Chondrocyte (in vitro differentiated cells): ENCODE measurements around the gene PLCB4. TPM values are rescaled to one million over a fixed set of nuclear protein-coding genes. Genes with fewer than 3 reads are reported as not detected.
A peak's percentile ranks its signal among the peaks of the same experiment; 100 is the strongest.

ENCODE experiments used
- DNase-seq: peaks from one replicate; pipeline ENCODE4 v3.0.0; 2021; ENCODE audit warnings: mixed read lengths, low spot score
- H3K27ac Mint-ChIP-seq: one replicate; pipeline ENCODE4 v1.8.0; 2021; ENCODE audit warnings: mild to moderate bottlenecking, moderate library complexity, mixed read lengths; ENCODE audit not compliant: unreplicated experiment
- H3K27me3 Mint-ChIP-seq: 2 replicates; pipeline ENCODE4 v1.8.0; 2021; ENCODE audit warnings: low read depth, mixed read lengths
- H3K36me3 Mint-ChIP-seq: 2 replicates; pipeline ENCODE4 v1.8.0; 2021; ENCODE audit warnings: low read depth, mixed read lengths
- H3K4me1 Mint-ChIP-seq: 2 replicates; pipeline ENCODE4 v1.8.0; 2021; ENCODE audit warnings: low read depth, mild to moderate bottlenecking, mixed read lengths
- H3K4me3 Mint-ChIP-seq: one replicate; pipeline ENCODE4 v1.8.0; 2021; ENCODE audit warnings: mild to moderate bottlenecking, moderate library complexity, mixed read lengths; ENCODE audit not compliant: unreplicated experiment
- H3K9me3 Mint-ChIP-seq: 2 replicates; pipeline ENCODE4 v1.8.0; 2021; ENCODE audit warnings: low read depth, mixed read lengths
- total RNA-seq: library from RNA; stranded (reverse); gene quantifications from 3 replicates; pipeline ENCODE4 v1.2.1, GENCODE V29; 2021
- TF ChIP-seq, protein P1 (sequence below): fragments of 200-600 bp; sonication (generic); IDR thresholded peaks from 2 replicates; pipeline ENCODE4 v1.5.0; 2021; ENCODE audit warnings: antibody characterized with exemption, mild to moderate bottlenecking, moderate library complexity

PLCB4 gene
- total RNA-seq, 1 donor from 2014 or later: 13.3 TPM

DNA sequence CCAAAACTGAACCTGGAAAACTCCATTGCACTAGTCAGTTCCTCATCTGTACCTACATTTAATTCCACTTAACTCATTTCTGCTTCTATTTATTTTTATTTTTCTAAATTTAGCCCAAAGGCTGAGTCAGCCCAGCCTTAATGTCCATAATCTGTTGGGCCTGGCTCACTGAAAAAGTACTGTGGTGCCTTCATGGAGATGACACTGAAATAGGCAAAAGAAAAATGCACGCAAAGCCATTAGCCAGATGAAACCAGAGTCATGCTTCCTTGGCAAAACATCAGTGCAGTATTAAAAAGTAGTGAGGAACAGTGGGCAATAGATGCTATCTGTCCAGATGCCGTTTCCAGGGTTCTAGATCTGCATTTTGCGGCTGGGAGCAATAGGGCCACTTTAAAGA lies 14.7 kb upstream of the PLCB4 start:
- H3K4me1 Mint-ChIP-seq: peaks cover 42% of the 10 kb centered on the region
- no peaks in the 10 kb centered on the region for H3K36me3 Mint-ChIP-seq
- no peak for DNase-seq
- TF ChIP-seq, protein P1, sequence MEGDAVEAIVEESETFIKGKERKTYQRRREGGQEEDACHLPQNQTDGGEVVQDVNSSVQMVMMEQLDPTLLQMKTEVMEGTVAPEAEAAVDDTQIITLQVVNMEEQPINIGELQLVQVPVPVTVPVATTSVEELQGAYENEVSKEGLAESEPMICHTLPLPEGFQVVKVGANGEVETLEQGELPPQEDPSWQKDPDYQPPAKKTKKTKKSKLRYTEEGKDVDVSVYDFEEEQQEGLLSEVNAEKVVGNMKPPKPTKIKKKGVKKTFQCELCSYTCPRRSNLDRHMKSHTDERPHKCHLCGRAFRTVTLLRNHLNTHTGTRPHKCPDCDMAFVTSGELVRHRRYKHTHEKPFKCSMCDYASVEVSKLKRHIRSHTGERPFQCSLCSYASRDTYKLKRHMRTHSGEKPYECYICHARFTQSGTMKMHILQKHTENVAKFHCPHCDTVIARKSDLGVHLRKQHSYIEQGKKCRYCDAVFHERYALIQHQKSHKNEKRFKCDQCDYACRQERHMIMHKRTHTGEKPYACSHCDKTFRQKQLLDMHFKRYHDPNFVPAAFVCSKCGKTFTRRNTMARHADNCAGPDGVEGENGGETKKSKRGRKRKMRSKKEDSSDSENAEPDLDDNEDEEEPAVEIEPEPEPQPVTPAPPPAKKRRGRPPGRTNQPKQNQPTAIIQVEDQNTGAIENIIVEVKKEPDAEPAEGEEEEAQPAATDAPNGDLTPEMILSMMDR: no peak
- peak overlapping the region; percentile 89 for H3K27ac Mint-ChIP-seq
- no peak overlapping the region for H3K4me3 Mint-ChIP-seq
- H3K27me3 Mint-ChIP-seq: no peaks in the 10 kb centered on the region
- peaks cover 7% of the 10 kb centered on the region for H3K9me3 Mint-ChIP-seq

DNA sequence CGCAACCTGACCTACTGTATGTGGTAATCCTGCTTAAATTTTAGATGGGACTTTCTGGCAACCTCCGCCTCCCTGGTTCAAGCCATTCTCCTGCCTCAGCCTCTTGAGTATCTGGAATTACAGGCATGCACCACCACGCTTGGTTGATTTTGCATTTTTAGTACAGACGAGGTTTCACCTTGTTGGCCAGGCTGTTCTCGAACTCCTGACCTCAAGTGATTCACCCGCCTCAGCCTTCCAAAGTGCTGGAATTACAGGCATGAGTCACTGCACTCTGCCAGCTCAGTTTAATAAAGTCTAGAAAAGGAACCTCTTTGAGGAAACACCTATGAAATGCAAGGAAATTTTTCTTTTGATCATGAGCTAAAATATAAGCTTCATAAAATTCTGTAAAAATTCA lies 9.0 kb upstream of the PLCB4 start:
- peak overlapping the region; percentile 54 for H3K27ac Mint-ChIP-seq
- DNase-seq: no peak
- TF ChIP-seq, protein P1: no peak

DNA sequence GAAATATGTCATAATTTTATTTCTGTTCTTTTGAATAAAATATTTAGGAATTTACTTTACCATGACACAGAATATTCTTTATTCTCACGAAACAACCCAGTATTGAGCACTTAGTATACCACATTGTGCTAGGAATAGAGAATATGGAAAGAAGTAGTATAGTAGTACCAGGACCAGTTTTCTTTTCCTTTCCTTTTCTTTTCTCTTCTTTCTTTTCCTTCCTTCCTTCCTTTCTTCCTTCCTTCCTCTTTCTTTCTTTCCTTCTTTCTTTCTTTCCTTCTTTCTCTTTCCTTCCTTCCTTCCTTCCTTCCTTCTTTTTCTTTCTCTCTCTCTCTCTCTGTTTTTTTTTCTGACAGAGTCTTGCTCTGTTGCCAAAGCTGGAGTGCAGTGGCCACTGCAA lies 7.5 kb upstream of the PLCB4 start:
- TF ChIP-seq, protein P1: no peak

More for the DNA sequence above, 9.0 kb upstream of the PLCB4 start:
- Mint-ChIP-seq H3K9me3 (peaks cover 6% of the 10 kb centered on the region), H3K27me3 (no peaks in the 10 kb centered on the region), H3K36me3 (no peaks in the 10 kb centered on the region), H3K4me1 (peaks cover 16% of the 10 kb centered on the region), H3K4me3 (no peak overlapping the region)

DNA sequence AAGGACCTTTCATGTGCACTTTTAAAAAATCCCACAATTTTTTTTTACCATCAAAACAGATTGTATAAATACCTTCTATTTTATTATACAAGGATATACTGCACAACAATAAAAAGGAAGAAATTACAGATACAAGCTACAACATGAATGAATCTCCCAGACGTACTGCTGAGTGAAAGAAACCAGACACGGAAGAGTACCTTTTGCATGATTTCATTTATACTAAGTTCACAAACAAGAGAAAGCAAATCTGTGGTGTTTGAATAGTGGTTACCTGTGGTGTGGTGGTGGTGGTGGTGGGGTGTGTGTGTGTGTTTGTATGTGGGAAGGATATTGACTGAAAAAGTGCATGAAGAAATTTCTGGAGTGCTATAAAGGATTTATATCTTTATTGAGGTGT lies 6.8 kb upstream of the PLCB4 start:
- no peaks in the 10 kb centered on the region for H3K36me3 Mint-ChIP-seq
- no peak overlapping the region for H3K4me3 Mint-ChIP-seq
- H3K27me3 Mint-ChIP-seq: no peaks in the 10 kb centered on the region
- TF ChIP-seq, protein P1: no peak
- H3K9me3 Mint-ChIP-seq: peaks cover 2% of the 10 kb centered on the region
- no peak overlapping the region for H3K27ac Mint-ChIP-seq
- no peak for DNase-seq
- H3K4me1 Mint-ChIP-seq: peaks cover 26% of the 10 kb centered on the region

More for the DNA sequence above, 7.5 kb upstream of the PLCB4 start:
- peaks cover 23% of the 10 kb centered on the region for H3K4me1 Mint-ChIP-seq
- no peak for DNase-seq
- H3K9me3 Mint-ChIP-seq: peaks cover 6% of the 10 kb centered on the region
- no peaks in the 10 kb centered on the region for H3K27me3 Mint-ChIP-seq
- no peak overlapping the region for H3K27ac Mint-ChIP-seq
- H3K4me3 Mint-ChIP-seq: no peak overlapping the region
- H3K36me3 Mint-ChIP-seq: no peaks in the 10 kb centered on the region

DNA sequence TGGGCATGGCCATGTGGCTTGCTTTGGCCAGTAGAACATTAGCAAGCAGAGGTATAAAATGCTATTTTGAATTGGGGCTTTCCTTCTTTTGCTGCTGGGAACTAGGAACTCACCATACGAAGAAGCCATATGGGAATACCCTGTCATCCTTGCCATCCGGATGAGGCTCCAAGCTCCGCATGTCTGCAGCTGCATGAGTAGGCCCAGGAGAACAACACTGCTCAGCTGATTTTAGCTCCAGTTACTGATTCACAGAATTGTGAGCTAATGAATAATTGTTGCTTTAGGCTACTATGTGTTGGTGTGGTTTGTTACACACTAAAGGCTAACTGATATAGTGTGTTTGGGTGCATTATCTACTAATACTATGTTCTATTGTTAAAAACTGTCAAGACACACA lies 2.7 kb upstream of the PLCB4 start:
- Mint-ChIP-seq H3K36me3 (no peaks in the 10 kb centered on the region), H3K27me3 (no peaks in the 10 kb centered on the region), H3K27ac (peak overlapping the region; percentile 86), H3K4me1 (peaks cover 37% of the 10 kb centered on the region), H3K4me3 (no peak overlapping the region), H3K9me3 (no peaks in the 10 kb centered on the region)
- TF ChIP-seq, protein P1: no peak
- no peak for DNase-seq
